GM12892 (cell line): Measurements from ENCODE around the gene DPF3.

Experiments used
- POLR2A ChIP-seq: IDR thresholded peaks from 2 replicates; pipeline ENCODE4 v1.6.1; 2011; ENCODE audit warnings: low read depth, low read length, control low read depth
- POLR2AphosphoS5 ChIP-seq: IDR thresholded peaks from 2 replicates; pipeline ENCODE4 v1.6.1; 2011; ENCODE audit warnings: low read depth, low read length, control low read depth
- TAF1 ChIP-seq: IDR thresholded peaks from 2 replicates; pipeline ENCODE4 v1.6.1; 2011; ENCODE audit warnings: low read depth, mild to moderate bottlenecking, control low read depth, low read length, borderline replicate concordance

- TF ChIP-seq POLR2AphosphoS5 (no peak), POLR2A (no peak), TAF1 (no peak)
Measured at GRCh38 chr14:72730468-72730867, 163.4 kb downstream of the DPF3 start.
